NCI-H2196 (cell line): Measurements from ENCODE around the gene CTTNBP2.
"Not testable (repeated sequence)": the region's sequence is repeated elsewhere in the genome, so short reads cannot be mapped to it uniquely, and the experiment has no call there.

ENCODE experiments used
- DNase-seq: peaks from one replicate; lab custom pipeline; 2025; ENCODE audit not compliant: unreplicated experiment; lab: John Stamatoyannopoulos, UW

The CTTNBP2 gene

GRCh38 chr7:117750612-117751563 is 122.4 kb downstream of the CTTNBP2 start:
- peak; percentile 6 for DNase-seq

DNA sequence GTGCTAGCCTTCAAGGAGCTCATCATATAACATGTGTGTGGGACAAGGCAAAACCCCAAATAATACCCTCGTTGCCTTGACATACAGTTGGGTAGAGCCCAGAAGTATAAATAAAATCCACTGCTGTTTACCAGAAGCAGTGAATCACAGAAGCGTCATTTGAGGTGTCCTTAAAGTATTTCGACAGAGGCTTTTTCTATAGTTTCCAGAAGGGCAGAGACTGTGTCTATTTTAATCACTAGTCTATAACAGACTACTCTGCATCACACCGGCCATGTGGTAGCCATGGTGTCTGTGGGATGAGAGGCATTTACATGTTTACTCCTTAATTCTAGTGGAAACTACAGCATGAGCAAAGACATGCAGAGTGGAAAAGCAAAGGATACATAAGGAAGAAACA is 131.3 kb downstream of the CTTNBP2 start:
- no peak for DNase-seq

GRCh38 chr7:117739085-117739484 is 134.2 kb downstream of the CTTNBP2 start:
- no peak for DNase-seq

DNA sequence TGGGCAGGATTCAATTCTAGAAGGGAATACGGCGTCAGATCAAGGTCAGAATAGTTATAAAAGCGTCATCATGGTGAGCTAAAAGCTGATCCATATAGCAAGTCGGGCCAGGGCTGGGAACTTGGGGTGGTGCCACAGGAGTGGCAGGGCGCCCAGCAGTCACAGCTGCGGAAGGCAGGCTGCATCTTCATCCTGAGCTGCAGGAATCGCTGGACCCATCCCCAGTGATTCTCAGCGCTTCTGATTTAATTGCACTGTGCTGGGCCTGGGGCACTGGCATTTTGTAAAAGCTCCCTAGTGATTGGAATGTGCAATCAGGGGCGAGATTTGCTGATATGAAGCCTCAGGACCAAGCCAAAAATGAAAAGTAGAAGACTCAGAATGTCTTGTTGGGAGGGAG is 135.3 kb downstream of the CTTNBP2 start:
- no peak for DNase-seq

- DNase-seq: no peak
Measured at GRCh38 chr7:117731455-117731854, 141.8 kb downstream of the CTTNBP2 start.

DNA sequence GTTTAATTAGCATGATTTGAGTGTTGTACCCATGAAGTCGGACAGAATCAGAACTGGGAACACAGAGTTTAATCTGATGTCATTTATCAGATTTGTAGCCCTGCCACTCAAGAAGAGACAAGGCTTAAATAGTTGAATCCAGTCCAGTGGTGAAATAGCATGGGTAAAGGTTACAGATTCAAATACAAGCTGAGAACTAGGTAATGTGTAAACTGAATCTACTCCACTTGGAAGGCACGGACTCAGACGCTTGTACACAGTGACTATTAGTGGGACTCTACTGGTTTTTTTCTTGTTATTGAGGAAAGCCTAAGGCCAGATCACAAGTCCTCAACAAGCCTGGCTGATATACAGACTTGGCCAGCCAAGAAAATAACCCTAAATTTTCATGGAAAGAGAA is 142.9 kb downstream of the CTTNBP2 start:
- DNase-seq: no peak

- DNase-seq: no peak
Measured at GRCh38 chr7:117728890-117729624, 144.2 kb downstream of the CTTNBP2 start.

- no peak for DNase-seq
Measured at GRCh38 chr7:117724898-117725297, 148.3 kb downstream of the CTTNBP2 start.

DNA sequence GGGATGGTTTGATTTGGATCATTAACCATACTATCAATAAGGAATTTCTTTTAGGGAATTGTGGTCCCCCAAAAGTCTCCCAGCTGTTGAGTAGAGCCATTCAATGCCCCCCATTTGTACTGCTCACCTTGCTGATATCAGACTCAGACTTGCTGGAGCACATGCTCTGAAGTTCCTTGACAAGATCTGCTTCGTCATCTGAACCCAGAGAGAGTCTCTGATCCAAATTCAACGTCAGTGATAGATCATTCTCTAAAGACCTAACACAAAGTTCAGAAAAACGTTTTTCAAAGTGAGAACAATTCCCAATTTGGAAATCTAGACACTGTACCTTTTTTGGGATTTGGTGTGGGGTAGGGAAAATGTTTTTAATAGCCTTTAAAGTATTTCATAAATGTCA is 153.9 kb downstream of the CTTNBP2 start:
- DNase-seq: no peak

DNA sequence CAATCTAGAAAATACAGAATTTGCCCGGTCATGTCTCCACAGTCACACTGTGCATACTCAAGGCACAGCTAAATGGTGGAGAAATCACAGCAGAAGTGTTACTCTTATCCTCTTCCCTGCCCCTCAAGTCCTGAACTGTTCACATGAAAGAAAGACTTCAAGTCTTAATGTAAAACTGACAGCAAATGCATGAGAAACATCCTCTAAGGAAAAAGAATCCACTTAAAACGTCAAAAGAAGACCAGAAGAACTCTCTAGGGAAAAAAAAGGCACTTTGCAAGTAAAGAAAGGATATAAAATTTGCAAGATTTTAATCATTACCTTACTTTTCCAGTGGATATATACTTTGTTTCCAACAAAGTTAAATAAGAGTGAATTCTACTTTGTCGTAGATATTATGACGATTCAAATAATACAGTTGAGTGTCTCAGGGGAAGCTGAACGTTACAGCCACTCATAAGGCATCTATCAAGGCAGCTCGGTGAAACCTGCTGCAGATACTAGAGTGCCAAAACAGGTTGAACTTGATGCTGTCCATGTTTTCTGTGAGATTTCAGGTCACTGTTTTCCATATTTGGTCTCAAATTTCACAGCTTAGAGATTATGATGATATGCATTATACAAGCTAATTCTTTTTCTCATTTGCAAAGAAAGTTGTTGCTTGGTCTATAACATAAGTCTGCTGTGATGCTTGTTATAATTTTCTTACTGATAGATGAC is 155.0 kb downstream of the CTTNBP2 start:
- DNase-seq: no peak

DNA sequence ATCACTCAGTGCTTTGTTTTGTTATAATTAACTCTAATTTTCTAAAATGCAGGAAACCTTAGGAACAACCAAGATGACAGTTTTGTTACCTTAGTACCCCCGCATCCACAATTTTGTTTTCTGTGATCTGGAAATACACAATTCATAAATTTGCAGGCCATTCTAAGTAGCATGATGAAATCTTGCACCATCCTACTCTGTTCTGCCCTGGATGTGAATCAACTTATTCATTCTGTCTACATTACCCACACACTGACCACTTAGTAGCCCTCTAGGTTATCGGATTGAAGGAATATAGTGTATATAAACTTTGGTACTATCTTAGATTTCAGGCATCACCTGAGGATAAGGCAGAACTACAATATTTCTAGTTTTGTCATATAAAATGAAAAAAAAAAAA is 155.9 kb downstream of the CTTNBP2 start:
- DNase-seq: no peak

- DNase-seq: no peak
Measured at GRCh38 chr7:117716707-117717299, 156.4 kb downstream of the CTTNBP2 start.

DNA sequence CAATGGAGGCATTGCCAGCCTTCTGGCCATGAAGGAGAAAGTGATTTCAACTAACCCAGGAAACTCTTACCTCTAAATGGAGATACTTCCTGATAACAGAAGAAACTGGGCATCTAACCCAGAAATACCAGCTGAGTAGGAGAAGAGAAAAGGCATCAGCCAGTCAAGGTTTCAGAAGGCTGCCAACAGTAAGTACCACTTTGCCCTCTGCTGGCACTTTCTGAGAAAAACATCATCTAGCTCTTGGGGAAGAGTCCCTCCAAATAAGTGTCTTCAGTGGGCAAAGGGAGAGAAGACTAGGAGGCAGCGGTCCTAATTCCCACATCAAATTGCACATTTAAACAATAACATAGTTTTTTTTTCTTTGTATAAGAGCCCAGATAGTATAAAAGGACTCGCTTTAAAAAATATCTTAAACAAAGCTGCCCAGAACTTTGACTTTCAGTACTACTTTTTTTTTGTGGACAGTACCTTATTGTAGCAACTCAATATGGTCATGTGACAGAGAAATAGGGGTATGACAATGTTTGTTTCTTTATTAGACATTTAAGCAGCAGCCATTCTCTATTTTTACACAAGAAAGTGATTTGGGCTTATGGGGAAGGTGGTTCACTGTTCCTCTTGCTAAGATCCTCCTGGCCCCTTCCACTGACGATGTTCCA is 157.3 kb downstream of the CTTNBP2 start:
- peak; percentile 73 for DNase-seq

DNA sequence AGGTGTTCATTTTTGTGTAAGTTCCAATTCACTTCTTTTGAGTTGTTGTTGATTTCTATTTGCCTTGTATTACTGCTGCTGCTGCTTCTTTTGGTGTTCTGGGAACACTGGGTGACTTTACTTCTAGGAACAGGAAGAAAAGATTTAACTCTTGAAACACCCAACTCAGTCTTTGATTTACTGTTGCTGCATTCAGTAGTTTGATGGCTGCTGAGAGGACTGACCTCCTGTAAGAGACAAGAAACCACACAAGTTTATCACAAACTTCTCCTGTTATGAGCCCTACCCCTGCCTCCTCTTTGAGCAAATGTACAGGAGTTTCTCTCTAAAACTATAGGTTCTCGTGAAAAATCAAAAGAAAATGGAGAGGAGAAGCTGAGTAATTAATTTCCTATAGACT is 161.7 kb downstream of the CTTNBP2 start:
- DNase-seq: no peak

- not testable (repeated sequence) for DNase-seq
Measured at GRCh38 chr7:117708173-117708572, 165.1 kb downstream of the CTTNBP2 start.

DNA sequence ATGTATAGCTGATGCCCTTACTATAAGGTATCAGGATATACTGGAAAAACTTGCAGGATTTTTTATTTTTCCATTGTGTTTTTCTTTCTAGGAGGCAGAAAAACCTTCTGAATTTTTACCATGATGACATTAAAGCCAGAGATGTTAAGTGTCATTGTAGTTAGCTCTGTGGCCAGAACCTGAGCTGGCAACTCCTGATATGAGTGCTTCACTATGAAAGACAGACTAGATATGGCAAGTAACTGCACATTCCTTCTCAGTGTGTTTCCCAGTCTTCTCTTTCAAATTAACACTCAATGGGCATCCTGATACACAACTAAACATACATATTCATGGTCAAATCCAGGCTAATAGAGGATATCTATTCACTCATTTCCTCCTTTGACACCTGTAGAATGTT is 166.2 kb downstream of the CTTNBP2 start:
- no peak for DNase-seq

DNA sequence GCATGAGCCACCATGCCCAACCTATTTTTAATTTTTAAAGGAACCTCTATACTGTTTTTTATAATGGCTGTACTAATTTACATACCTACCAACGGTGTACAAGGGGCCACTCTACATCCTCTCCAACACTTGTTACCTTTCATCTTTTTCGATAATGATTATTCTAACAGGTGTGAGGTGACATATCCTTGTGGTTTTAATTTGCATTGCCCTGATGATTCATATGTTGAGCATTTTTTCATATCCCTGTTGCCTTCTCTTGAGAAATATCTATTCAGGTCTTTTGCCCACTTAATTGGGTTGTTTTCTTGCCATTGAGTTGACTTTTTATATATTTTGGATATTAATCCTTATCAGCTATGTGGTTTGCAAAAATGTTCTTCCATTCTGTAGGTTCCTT is 167.0 kb downstream of the CTTNBP2 start:
- no peak for DNase-seq

GRCh38 chr7:117705630-117706029 is 167.6 kb downstream of the CTTNBP2 start:
- DNase-seq: no peak

DNA sequence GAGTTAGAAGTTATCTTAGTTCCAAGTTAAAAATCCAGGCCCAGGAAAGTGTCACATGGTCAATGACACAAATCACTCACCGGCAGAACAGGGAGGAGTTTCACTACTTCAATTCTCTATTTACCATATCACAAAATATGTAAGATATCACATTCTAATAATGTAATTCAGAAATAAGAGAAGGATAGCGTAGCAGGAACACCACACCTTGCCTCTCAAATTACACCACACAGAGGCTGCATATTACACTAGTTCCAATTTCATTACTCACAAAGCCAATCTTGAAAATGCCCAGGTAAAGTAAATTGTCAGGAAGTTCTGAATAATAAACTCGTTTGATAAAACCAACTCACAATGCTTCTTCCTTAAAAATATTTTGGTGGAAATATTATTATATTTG is 169.2 kb downstream of the CTTNBP2 start:
- DNase-seq: no peak

DNA sequence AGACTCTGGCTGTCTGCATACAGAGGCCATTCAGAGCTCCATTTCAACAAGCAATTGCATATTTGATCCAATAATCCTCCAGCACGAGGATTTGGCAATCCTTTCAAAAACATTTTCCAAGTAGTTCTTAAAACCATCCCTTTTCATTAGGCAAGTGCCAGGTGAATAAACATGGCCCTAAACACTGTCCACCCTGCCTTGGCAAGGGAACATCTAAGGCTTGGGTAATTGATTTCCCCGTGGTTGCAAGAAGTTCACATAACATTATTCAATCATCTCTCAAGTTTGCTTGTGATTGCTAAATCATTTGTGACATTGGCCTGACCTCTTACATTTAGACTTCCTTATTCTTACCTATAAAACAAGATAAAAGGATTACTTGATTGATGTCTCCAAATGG is 175.2 kb downstream of the CTTNBP2 start:
- DNase-seq: no peak

DNA sequence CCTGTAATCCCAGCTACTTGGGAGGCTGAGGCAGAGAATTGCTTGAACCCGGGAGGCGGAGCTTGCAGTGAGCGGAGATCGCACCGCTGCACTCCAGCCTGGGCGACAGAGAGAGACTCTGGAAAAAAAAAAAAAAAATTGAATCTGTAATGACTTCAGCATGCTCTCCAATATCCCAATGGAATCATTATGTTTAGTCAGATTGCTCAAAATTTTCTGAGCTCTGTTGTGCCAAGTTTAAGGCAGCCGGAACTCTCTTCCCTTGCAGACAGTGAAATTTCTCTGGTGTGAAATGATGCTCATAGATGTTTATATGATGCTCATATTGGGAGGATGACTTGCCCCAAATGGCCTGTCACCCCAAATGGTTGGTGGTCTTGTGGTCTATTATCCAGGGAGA is 180.9 kb downstream of the CTTNBP2 start:
- no peak for DNase-seq
